Endothelial cell of umbilical vein (primary cell): ENCODE data around the gene TTC13. TPM values are rescaled to one million over a fixed set of nuclear protein-coding genes. Genes with fewer than 3 reads are reported as not detected.
"Not testable (repeated sequence)": the region's sequence is repeated elsewhere in the genome, so short reads cannot be mapped to it uniquely, and the experiment has no call there.

Experiments used
- BruUV-seq: library from RNA; stranded (reverse); fragments of 400-500 nt; replicated peaks from 2 replicates; lab custom pipeline; 2021; lab: Mats Ljungman, UMichigan
- CTCF ChIA-PET: fragments of 300-600, 350-600 bp; sonication (Branson Sonifier 250); formaldehyde crosslinking; loops from one replicate; lab custom pipeline; 2021; ENCODE audit warnings: antibody characterized with exemption, inconsistent platforms; lab: Charles Lee
- POLR2A ChIA-PET: fragments of 300-600, 350-600 bp; sonication (Branson Sonifier 250); formaldehyde crosslinking; loops from one replicate; lab custom pipeline; 2021; ENCODE audit warnings: antibody characterized with exemption, inconsistent platforms; lab: Charles Lee
- DNase-seq: peaks from one replicate; pipeline ENCODE4 v3.0.0-alpha.2; 2011; ENCODE audit warnings: low read depth, low spot score
- FAIRE-seq: peaks from 2 replicates; lab custom pipeline; 2011; peaks lifted over from hg19 to GRCh38; lab: Jason Lieb, UNC
- H2AFZ ChIP-seq: 2 replicates; pipeline ENCODE4 v1.6.0; 2012; ENCODE audit warnings: low read depth, low read length, control low read depth, inconsistent platforms
- H3K27ac ChIP-seq: 2 replicates; pipeline ENCODE4 v1.5.1; 2011; ENCODE audit warnings: low read depth, mild to moderate bottlenecking, control low read depth, low read length, moderate library complexity; ENCODE audit not compliant: insufficient read depth
- H3K27me3 ChIP-seq, 2 experiments: 2 replicates each; pipeline versions ENCODE4 v1.6.0 to v1.6.1; 2011; ENCODE audit warnings: low read length in 2 of 2, mixed read lengths in 1 of 2; ENCODE audit not compliant: control insufficient read depth in 2 of 2, insufficient read depth in 2 of 2
- H3K36me3 ChIP-seq, 2 experiments: 2 replicates in 1 of 2; 3 replicates in 1 of 2; pipeline ENCODE4 v1.5.1; 2011; ENCODE audit warnings: low read length in 2 of 2, mild to moderate bottlenecking in 1 of 2, moderate library complexity in 1 of 2; ENCODE audit not compliant: control insufficient read depth in 2 of 2, insufficient read depth in 2 of 2; ENCODE audit errors: extremely low read depth in 1 of 2
- H3K4me1 ChIP-seq: 3 replicates; pipeline ENCODE4 v1.5.1; 2011; ENCODE audit warnings: mild to moderate bottlenecking, low read length; ENCODE audit not compliant: control insufficient read depth, insufficient read depth; ENCODE audit errors: extremely low read depth
- H3K4me2 ChIP-seq: 2 replicates; pipeline ENCODE4 v1.6.1; 2011; ENCODE audit warnings: low read length, control low read depth, mixed read lengths; ENCODE audit not compliant: insufficient read depth
- H3K4me3 ChIP-seq, 3 experiments: fragments of 200-600 bp in 1 of 3; sonication (generic), shearing (Covaris generic) in 1 of 3; replicated peaks in 1 of 3; 2 replicates each; pipeline ENCODE4 v1.5.1; 2011 to 2016; ENCODE audit warnings: control low read depth in 3 of 3, low read length in 3 of 3, mild to moderate bottlenecking in 2 of 3, inconsistent platforms in 1 of 3, low read depth in 1 of 3, moderate library complexity in 1 of 3; ENCODE audit not compliant: insufficient read depth in 1 of 3
- H3K79me2 ChIP-seq: 2 replicates; pipeline ENCODE4 v1.6.0; 2012; ENCODE audit warnings: low read length, inconsistent platforms; ENCODE audit not compliant: control insufficient read depth, insufficient read depth
- H3K9ac ChIP-seq: replicated peaks from 2 replicates; pipeline ENCODE3; 2011; ENCODE audit warnings: low read length, control low read depth; ENCODE audit not compliant: insufficient read depth; ENCODE audit errors: extremely low read depth
- H3K9me1 ChIP-seq: replicated peaks from 3 replicates; pipeline ENCODE4 v1.6.0; 2011; ENCODE audit warnings: mild to moderate bottlenecking, low read length; ENCODE audit not compliant: control insufficient read depth, insufficient read depth; ENCODE audit errors: extremely low read depth
- H3K9me3 ChIP-seq: replicated peaks from 2 replicates; pipeline ENCODE4 v1.5.1; 2012; ENCODE audit warnings: low read length, inconsistent platforms; ENCODE audit not compliant: control insufficient read depth, insufficient read depth
- H4K20me1 ChIP-seq: replicated peaks from 2 replicates; pipeline ENCODE3; 2011; ENCODE audit warnings: mild to moderate bottlenecking, low read length; ENCODE audit not compliant: control insufficient read depth, insufficient read depth; ENCODE audit errors: extremely low read depth
- CTCF ChIP-seq, 2 donors: IDR thresholded peaks; 1 replicate in 1 of 2; 2 replicates in 1 of 2; pipeline ENCODE4 v1.5.1; 2011; ENCODE audit warnings: low read length in 2 of 2, mild to moderate bottlenecking in 2 of 2, moderate library complexity in 2 of 2, control low read depth in 1 of 2, inconsistent platforms in 1 of 2, low read depth in 1 of 2; ENCODE audit not compliant: insufficient read depth in 1 of 2; ENCODE audit errors: extremely low read depth in 1 of 2
- EZH2 ChIP-seq: IDR thresholded peaks from 2 replicates; pipeline ENCODE4 v1.6.1; 2012; ENCODE audit warnings: borderline replicate concordance, low read depth, mild to moderate bottlenecking, moderate library complexity, low read length, inconsistent platforms; ENCODE audit not compliant: severe bottlenecking
- FOS ChIP-seq: IDR thresholded peaks from 2 replicates; pipeline ENCODE4 v1.6.1; 2011; ENCODE audit warnings: mild to moderate bottlenecking, low read length, moderate library complexity, borderline replicate concordance; ENCODE audit not compliant: insufficient read depth
- GATA2 ChIP-seq: IDR thresholded peaks from 2 replicates; pipeline ENCODE4 v1.7.0; 2011; ENCODE audit warnings: low read depth, mild to moderate bottlenecking, moderate library complexity, mixed read lengths, low read length; ENCODE audit not compliant: insufficient read length, insufficient read depth
- JUN ChIP-seq: IDR thresholded peaks from 2 replicates; pipeline ENCODE4 v1.6.1; 2011; ENCODE audit warnings: borderline replicate concordance, low read depth; ENCODE audit not compliant: insufficient read length, insufficient read depth
- MAX ChIP-seq: IDR thresholded peaks from 2 replicates; pipeline ENCODE4 v1.6.1; 2011; ENCODE audit not compliant: insufficient read depth, insufficient read length
- MYC ChIP-seq: IDR thresholded peaks from one replicate; pipeline ENCODE4 v1.6.1; 2011; ENCODE audit warnings: mild to moderate bottlenecking, low read depth, low read length
- POLR2A ChIP-seq: IDR thresholded peaks from 2 replicates; pipeline ENCODE4 v1.6.1; 2012; ENCODE audit warnings: low read depth, mild to moderate bottlenecking, control low read depth, low read length
- POLR2AphosphoS5 ChIP-seq: IDR thresholded peaks from 2 replicates; pipeline ENCODE4 v1.6.1; 2012; ENCODE audit warnings: low read depth, mild to moderate bottlenecking, control low read depth, low read length, moderate library complexity; ENCODE audit not compliant: insufficient read depth
- dilution Hi-C: fragments of 300-500 bp; cut with MboI; formaldehyde crosslinking; loops from one replicate; pipeline ENCODE4 v1.15.0; 2019; ENCODE audit warnings: low sequenced_read_pairs; ENCODE audit not compliant: extremely low pct_ligation_motif_present
- intact Hi-C: fragments of 100-400 bp; cut with micrococcal nuclease; formaldehyde crosslinking; loops from one replicate; pipeline ENCODE4 v1.10.0; 2022
- polyA plus RNA-seq, 4 experiments: library from polyadenylated mRNA; depleted of rRNA in 3 of 4; stranded (reverse) in 3 of 4; unstranded in 1 of 4; fragments of >200 nt; gene quantifications; 2 replicates each; pipeline versions ENCODE4 v1.2.1 to v1.2.3, GENCODE V29; 2011 to 2012; ENCODE audit warnings: missing spikeins in 1 of 4
- total RNA-seq: library from RNA; stranded (reverse); gene quantifications from 2 replicates; pipeline ENCODE4 v1.2.3, GENCODE V29; 2021

The TTC13 gene
- total and polyA plus RNA-seq, 2 donors (not counting 3 experiments of a cell fraction or from before 2014, with no cell fraction given) = 8.8 to 23.9 TPM

GRCh38 chr1:231011360-231011759 lies 32.7 kb upstream of the TTC13 start:
- TF ChIP-seq FOS (no peak), MAX (no peak), POLR2AphosphoS5 (no peak), CTCF (IDR thresholded peaks at IDR 0.05; ENCODE audit: extremely low read depth in 1 of 2, insufficient read depth in 1 of 2, low read depth in 1 of 2, low read length in 2 of 2) (no peak), POLR2A (no peak), EZH2 (no peak), MYC (no peak), GATA2 (no peak), JUN (no peak)
- no peaks in the 10 kb centered on the region for H3K36me3 ChIP-seq
- intact Hi-C loops (no loop called here), dilution Hi-C loops (no loop called here)
- H3K79me2 ChIP-seq = no peaks in the 10 kb centered on the region
- H4K20me1 ChIP-seq = no peaks in the 10 kb centered on the region
- no peak overlapping the region for H3K9ac ChIP-seq
- H3K27ac ChIP-seq = no peak overlapping the region
- POLR2A ChIA-PET = no interaction called here
- FAIRE-seq = no peak
- no TSS peak for BruUV-seq
- no peaks in the 10 kb centered on the region for H3K4me1 ChIP-seq
- H3K4me2 ChIP-seq = no peak overlapping the region
- no peak overlapping the region for H2AFZ ChIP-seq
- H3K9me3 ChIP-seq = no peaks in the 10 kb centered on the region
- H3K4me3 ChIP-seq = no peak overlapping the region
- no peaks in the 10 kb centered on the region for H3K27me3 ChIP-seq
- CTCF ChIA-PET = no interaction called here
- DNase-seq = no peak
- H3K9me1 ChIP-seq = no peaks in the 10 kb centered on the region

GRCh38 chr1:231007535-231007934 lies 28.9 kb upstream of the TTC13 start:
- POLR2A ChIA-PET, dilution Hi-C loops, H2AFZ ChIP-seq, FAIRE-seq, H4K20me1 ChIP-seq, H3K9ac ChIP-seq, H3K9me3 ChIP-seq, H3K27me3 ChIP-seq, H3K9me1 ChIP-seq, H3K4me3 ChIP-seq, DNase-seq, H3K79me2 ChIP-seq, H3K36me3 ChIP-seq, intact Hi-C loops, H3K4me1 ChIP-seq, CTCF ChIA-PET, BruUV-seq, H3K4me2 ChIP-seq, H3K27ac ChIP-seq: not testable (repeated sequence)
